Thoracic aorta (tissue), 2 donors: ENCODE data around the gene FKBP9. TPM values are rescaled to one million over a fixed set of nuclear protein-coding genes. Genes with fewer than 3 reads are reported as not detected.
"Not testable (repeated sequence)": the region's sequence is repeated elsewhere in the genome, so short reads cannot be mapped to it uniquely, and the experiment has no call there.

Experiments used
- ATAC-seq: fragments of 150-250 bp; one replicate; pipeline ENCODE4 v1.8.0; 2017; ENCODE audit warnings: low read depth; ENCODE audit not compliant: insufficient number of reproducible peaks, low FRiP score
- DNase-seq: peaks from one replicate; pipeline ENCODE4 v3.0.0-alpha.2; 2020; ENCODE audit warnings: low spot score
- H3K27ac ChIP-seq, 2 donors: fragments of 200-600 bp; sonication (generic); 1 replicate in 1 of 2; 2 replicates in 1 of 2; pipeline ENCODE4 v1.5.1; 2016; ENCODE audit warnings: mild to moderate bottlenecking in 2 of 2, moderate library complexity in 2 of 2
- H3K27me3 ChIP-seq: fragments of 200-600 bp; sonication (generic); replicated peaks from 2 replicates; pipeline ENCODE4 v1.6.0; 2016; ENCODE audit warnings: mild to moderate bottlenecking; ENCODE audit not compliant: insufficient read depth
- H3K36me3 ChIP-seq: fragments of 200-600 bp; sonication (generic); one replicate; pipeline ENCODE4 v1.5.1; 2016
- H3K4me1 ChIP-seq, 2 donors: fragments of 200-600 bp; sonication (generic); 1 replicate in 1 of 2; 2 replicates in 1 of 2; pipeline versions ENCODE4 v1.5.1 to v1.6.0; 2016; ENCODE audit warnings: low read depth in 2 of 2, mild to moderate bottlenecking in 1 of 2; ENCODE audit not compliant: control insufficient read depth in 1 of 2
- H3K4me3 ChIP-seq: fragments of 200-600 bp; sonication (generic); 2 replicates; pipeline ENCODE4 v1.5.1; 2016; ENCODE audit warnings: mild to moderate bottlenecking
- H3K9me3 ChIP-seq: fragments of 200-600 bp; sonication (generic); 2 replicates; pipeline ENCODE4 v1.5.1; 2016
- total RNA-seq, 2 donors: library from RNA; depleted of rRNA; stranded (reverse); fragments of >200 nt; gene quantifications; one replicate each; pipeline versions ENCODE4 v1.1.0 to v1.2.3, GENCODE V29; 2016
- TF ChIP-seq, protein P1 (sequence below): fragments of 200-600 bp; sonication (generic); IDR thresholded peaks from one replicate; pipeline ENCODE4 v1.5.1; 2019; ENCODE audit warnings: antibody characterized with exemption

The FKBP9 gene
- total RNA-seq: 100 to 1,000 TPM; 166 to 196 TPM

DNA sequence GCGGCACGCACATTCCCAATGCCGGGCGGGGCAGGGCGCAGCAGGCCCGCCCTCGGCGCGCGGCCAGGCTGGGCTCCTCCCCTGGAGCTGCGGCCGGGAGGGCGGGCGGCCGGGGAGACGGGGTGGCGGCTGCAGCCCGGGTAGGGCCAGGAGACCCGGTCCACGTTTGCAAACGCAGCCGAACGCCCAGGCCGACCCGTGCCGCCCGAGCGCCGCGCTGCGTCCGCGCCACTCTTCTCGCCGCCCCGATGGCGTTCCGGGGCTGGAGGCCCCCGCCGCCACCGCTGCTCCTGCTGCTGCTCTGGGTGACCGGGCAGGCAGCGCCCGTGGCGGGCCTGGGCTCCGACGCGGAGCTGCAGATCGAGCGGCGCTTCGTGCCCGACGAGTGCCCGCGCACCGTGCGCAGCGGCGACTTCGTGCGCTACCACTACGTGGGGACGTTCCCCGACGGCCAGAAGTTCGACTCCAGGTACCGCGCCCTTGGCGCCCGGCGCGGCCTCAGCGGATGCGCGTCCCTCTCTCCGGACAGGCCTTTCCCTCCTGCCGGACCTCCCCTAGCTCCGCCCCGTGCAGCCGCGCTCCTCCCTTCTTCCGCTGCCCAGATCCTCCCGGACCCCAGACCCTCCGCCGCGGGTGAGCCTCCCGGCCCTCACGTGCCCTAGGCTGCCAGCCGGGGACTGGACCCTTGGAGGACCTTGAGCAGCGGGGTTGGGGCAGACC is at the start of gene FKBP9:
TSS of gene FKBP9 (plus strand) at position 115 of the 720 bp plus-strand sequence. CDS start at position 249, 134 bp downstream.
- TF ChIP-seq, protein P1, sequence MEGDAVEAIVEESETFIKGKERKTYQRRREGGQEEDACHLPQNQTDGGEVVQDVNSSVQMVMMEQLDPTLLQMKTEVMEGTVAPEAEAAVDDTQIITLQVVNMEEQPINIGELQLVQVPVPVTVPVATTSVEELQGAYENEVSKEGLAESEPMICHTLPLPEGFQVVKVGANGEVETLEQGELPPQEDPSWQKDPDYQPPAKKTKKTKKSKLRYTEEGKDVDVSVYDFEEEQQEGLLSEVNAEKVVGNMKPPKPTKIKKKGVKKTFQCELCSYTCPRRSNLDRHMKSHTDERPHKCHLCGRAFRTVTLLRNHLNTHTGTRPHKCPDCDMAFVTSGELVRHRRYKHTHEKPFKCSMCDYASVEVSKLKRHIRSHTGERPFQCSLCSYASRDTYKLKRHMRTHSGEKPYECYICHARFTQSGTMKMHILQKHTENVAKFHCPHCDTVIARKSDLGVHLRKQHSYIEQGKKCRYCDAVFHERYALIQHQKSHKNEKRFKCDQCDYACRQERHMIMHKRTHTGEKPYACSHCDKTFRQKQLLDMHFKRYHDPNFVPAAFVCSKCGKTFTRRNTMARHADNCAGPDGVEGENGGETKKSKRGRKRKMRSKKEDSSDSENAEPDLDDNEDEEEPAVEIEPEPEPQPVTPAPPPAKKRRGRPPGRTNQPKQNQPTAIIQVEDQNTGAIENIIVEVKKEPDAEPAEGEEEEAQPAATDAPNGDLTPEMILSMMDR: no peak
- no peaks in the 10 kb centered on the region for H3K9me3 ChIP-seq
- peaks cover 13 to 15% of the 10 kb centered on the region in 2 donors for H3K4me1 ChIP-seq
- no peak for DNase-seq
- H3K27me3 ChIP-seq: no peaks in the 10 kb centered on the region
- no peaks in the 10 kb centered on the region for H3K36me3 ChIP-seq
- peak; percentile 80 for ATAC-seq
- peak within 1 kb of the TSS; percentile 82 to 88 for H3K27ac ChIP-seq
- peak within 1 kb of the TSS; percentile 79 for H3K4me3 ChIP-seq

DNA sequence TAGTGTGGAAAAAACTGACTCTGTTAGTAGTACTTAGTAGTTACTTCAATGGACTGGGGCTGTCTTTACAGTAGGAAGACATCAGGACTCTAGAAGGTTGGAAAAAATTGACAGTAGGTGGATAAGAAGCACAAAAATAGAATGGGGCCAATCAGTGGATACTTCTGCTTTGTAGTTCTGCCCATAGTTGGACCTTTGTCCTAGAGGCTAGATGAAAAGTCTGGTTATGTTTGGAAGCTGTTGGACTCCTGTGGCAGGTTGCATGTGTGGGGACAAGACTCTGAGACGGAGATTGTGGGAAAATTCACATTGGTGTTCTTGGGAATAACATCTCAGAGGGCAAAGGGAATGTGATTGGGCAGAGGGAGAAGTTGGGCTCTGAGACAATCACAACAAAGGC is 47.0 kb upstream of the FKBP9 start:
- no peaks in the 10 kb centered on the region for H3K9me3 ChIP-seq
- H3K4me3 ChIP-seq: no peak overlapping the region
- ATAC-seq (no peak), DNase-seq (no peak)
- no peaks in the 10 kb centered on the region for H3K36me3 ChIP-seq
- no peak overlapping the region for H3K27ac ChIP-seq
- TF ChIP-seq, protein P1: no peak
- no peaks in the 10 kb centered on the region for H3K27me3 ChIP-seq
- peaks cover 3 to 8% of the 10 kb centered on the region in 2 donors for H3K4me1 ChIP-seq

- no peak for DNase-seq
- peaks cover 14% of the 10 kb centered on the region for H3K36me3 ChIP-seq
Measured at GRCh38 chr7:32914184-32914583, 43.1 kb upstream of the FKBP9 start.

DNA sequence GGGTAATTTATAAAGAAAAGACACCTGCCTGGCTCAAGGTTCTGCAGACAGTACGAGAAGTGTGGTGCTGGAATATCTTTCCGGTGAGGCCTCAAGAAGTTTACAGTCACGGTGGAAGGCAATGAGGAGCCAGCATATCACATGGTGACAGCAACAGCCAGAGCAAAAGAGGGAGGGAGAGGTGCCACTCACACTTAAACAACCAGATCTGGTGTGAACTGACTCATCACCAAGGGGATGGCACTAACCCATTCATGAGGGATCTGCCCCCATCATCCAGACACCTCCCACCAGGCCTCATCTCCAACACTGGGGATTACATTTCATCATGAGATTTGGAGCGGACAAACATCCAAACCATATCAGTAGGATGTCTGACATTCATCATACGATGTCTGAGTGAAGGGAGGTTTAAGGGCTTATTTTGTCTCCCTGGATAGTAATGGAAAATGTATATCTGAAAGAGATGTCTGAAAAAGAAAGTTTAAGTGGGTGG is 42.2 kb upstream of the FKBP9 start:
- Histone ChIP-seq H3K9me3 (no peaks in the 10 kb centered on the region), H3K27me3 (no peaks in the 10 kb centered on the region), H3K27ac (no peak overlapping the region), H3K4me1 (peaks cover 0 to 3% of the 10 kb centered on the region in 2 donors), H3K4me3 (no peak overlapping the region), H3K36me3 (peaks cover 19% of the 10 kb centered on the region)
- no peak for ATAC-seq
- no peak for DNase-seq
- TF ChIP-seq, protein P1: no peak

More at GRCh38 chr7:32914184-32914583, 43.1 kb upstream of the FKBP9 start:
- Histone ChIP-seq H3K4me1 (peaks cover 3 to 6% of the 10 kb centered on the region in 2 donors), H3K4me3 (no peak overlapping the region), H3K27ac (no peak overlapping the region), H3K9me3 (no peaks in the 10 kb centered on the region), H3K27me3 (no peaks in the 10 kb centered on the region)
- no peak for ATAC-seq
- TF ChIP-seq, protein P1: no peak

DNA sequence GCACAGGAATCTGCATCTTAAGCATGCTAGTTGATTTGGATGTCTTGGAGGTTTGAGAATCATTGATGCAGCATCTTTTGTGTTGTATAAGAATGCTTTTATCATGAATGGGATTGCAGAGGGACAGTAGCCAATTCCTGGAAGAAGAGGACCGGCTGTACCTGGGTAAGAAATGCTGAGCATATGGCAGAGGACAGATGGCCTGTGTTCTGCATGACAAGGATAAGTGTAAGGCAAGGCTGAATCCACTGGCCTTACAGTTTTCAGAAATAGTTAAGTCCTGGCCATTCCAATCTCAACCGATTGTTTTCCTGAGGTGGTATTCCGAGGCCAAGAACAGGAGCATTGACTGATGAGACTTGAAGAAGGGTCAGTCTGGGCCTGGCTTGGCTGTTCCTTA is 41.2 kb upstream of the FKBP9 start:
- H3K4me1 ChIP-seq: no peaks in the 10 kb centered on the region
- ATAC-seq (no peak), DNase-seq (no peak)
- H3K9me3 ChIP-seq: no peaks in the 10 kb centered on the region
- TF ChIP-seq, protein P1: no peak
- H3K36me3 ChIP-seq: peaks cover 22% of the 10 kb centered on the region
- H3K27ac ChIP-seq: no peak overlapping the region
- no peak overlapping the region for H3K4me3 ChIP-seq
- H3K27me3 ChIP-seq: no peaks in the 10 kb centered on the region

DNA sequence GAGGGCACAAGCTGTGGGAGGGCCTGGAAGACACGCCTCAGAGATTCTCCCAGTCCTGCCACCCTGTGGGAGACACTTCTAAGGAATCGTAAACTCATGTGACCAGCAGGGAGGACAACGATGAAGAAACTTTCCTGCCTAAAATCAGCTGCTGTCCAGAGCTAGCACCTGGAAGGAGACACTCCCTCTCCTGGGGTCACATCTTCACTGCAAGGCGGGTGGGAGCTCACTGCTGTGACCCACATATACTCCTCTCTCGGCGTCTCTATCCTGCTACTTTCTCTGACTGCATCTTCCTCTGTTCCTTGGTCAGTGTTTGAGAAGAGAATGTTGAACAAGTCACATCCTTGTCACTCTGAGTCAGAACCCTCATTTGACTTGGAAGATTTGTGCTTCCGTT is 40.2 kb upstream of the FKBP9 start:
- peaks cover 22% of the 10 kb centered on the region for H3K36me3 ChIP-seq
- ATAC-seq, H3K4me3 ChIP-seq: not testable (repeated sequence)

More for the DNA sequence above, 40.2 kb upstream of the FKBP9 start:
- DNase-seq, H3K27ac ChIP-seq, H3K4me1 ChIP-seq, H3K27me3 ChIP-seq, H3K9me3 ChIP-seq: not testable (repeated sequence)
